MM.1S (cell line): Measurements from ENCODE around the gene KCNT1.

Source experiments
- EZH2 ChIP-seq: fragments of 300-600 bp; sonication (generic); optimal IDR thresholded peaks from 2 replicates; pipeline ENCODE3; 2017; ENCODE audit warnings: low read depth, mild to moderate bottlenecking, antibody characterized with exemption, low read length, mixed read lengths
- EZH2phosphoT487 ChIP-seq: fragments of 300-600 bp; sonication (generic); IDR thresholded peaks from 2 replicates; pipeline ENCODE4 v1.6.1; 2018; ENCODE audit warnings: antibody characterized with exemption, low read length
- TF ChIP-seq, protein P1 (sequence below): fragments of 300-600 bp; sonication (generic); IDR thresholded peaks from 2 replicates; pipeline ENCODE4 v1.5.1; 2016; ENCODE audit warnings: antibody characterized with exemption, low read length, mixed read lengths

GRCh38 chr9:135689011-135689410 is 13.0 kb upstream of the KCNT1 start:
- TF ChIP-seq EZH2phosphoT487 (no peak), EZH2 (no peak)
- TF ChIP-seq, protein P1, sequence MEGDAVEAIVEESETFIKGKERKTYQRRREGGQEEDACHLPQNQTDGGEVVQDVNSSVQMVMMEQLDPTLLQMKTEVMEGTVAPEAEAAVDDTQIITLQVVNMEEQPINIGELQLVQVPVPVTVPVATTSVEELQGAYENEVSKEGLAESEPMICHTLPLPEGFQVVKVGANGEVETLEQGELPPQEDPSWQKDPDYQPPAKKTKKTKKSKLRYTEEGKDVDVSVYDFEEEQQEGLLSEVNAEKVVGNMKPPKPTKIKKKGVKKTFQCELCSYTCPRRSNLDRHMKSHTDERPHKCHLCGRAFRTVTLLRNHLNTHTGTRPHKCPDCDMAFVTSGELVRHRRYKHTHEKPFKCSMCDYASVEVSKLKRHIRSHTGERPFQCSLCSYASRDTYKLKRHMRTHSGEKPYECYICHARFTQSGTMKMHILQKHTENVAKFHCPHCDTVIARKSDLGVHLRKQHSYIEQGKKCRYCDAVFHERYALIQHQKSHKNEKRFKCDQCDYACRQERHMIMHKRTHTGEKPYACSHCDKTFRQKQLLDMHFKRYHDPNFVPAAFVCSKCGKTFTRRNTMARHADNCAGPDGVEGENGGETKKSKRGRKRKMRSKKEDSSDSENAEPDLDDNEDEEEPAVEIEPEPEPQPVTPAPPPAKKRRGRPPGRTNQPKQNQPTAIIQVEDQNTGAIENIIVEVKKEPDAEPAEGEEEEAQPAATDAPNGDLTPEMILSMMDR, result no peak
